ENCODE data around the gene VASP. TPM values are rescaled to one million over a fixed set of nuclear protein-coding genes. Genes with fewer than 3 reads are reported as not detected.
A peak's percentile ranks its signal among the peaks of the same experiment; 100 is the strongest.

VASP gene
- total RNA-seq, 6 experiments from 2014 or later: 19.4 to 64.1 (median 30.6) TPM

DNA sequence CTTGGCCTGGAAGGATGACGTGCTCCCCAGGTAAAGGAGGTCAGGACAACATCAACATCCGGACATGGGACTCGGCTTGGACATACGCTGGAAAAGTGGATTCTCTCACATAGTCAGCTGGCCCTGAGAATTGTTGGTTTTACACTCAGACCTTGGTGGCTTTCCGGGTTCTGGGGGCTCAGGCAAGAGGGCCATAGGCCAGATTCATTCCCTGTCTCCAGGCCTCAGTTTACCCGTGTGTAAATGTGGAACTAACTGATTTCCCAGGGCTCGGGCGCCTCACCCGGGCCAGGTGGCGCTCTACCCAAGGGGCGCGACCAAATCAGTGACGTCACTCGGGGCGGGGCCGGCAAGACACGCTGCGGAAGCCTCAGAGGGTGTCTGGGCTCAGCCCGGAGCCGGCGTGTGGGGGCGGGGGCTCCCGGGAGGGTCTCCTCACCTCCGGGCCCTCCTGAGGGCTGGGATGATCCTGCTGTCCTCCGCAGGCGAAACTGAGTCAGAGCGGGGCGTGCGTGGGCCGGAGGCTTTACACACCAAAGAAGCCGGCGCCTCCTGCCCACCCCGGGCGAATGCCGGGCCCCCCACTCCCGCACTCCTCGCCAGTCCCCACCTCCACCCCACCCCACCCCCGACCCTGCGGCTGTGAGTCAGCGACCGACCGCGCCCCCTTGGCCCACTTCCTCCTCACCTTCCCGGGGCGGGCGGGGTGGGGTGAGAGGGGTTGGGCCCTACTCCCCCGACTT is 862 bp upstream of the VASP start:
- intact Hi-C loops (cut with DNase I): no loop called here
- Histone ChIP-seq H3K4me1 (peaks cover 0 to 15% (median 7%) of the 10 kb centered on the region in 4 donors), H3K9me3 (no peaks in the 10 kb centered on the region), H3K27me3 (no peaks in the 10 kb centered on the region), H3K27ac (peak overlapping the region; percentile 85 to 92 (median 90)), H3K36me3 (no peaks in the 10 kb centered on the region), H3K4me3 (peak overlapping the region; percentile 99 to 100 (median 100))
- ATAC-seq (peak; percentile 79 to 85 (median 84)), DNase-seq (peak; percentile 98)
- TF ChIP-seq POLR2A (IDR thresholded peaks at IDR 0.05) (peak; percentile 88), CTCF (IDR thresholded peaks at IDR 0.05) (peak; percentile 19 to 60 (median 48))
- 0% methylated on average over 6 of the region's 47 CpGs for WGBS (ENCODE audit: insufficient coverage, low coverage, low lambda C conversion rate, missing lambda C conversion rate)

DNA sequence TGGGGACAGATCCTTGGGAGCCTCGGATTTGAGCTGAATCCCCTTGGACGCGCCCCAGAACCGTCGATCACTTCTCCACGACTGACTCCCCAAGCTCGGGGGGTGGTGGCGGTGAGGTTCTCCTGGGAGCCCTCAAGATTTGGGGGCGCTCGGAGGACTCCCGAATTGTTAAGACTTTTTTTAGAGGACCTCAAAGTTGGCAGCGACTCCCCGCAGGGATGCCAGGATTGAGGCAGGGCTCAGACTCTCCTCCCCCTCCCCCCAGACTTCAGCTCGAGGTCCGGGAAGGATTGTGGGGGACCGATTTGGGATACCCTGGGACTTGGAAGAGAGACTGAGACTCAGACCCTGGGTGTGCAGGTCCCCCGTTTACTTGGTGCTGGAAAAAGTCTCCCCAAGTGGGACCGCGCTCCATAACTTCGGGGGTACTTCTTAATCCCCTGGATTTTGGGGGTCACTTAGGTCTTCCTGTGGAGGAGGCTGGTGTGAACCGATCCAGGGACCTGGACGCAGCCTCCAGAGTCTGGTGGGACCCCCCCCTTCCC is 665 bp downstream of the VASP start:
- peak overlapping the region; percentile 85 to 92 (median 90) for H3K27ac ChIP-seq
- DNase-seq (peak in 1 of 3 donors; percentile 69), ATAC-seq (no peak)
- TF ChIP-seq CTCF (IDR thresholded peaks at IDR 0.05): no peak
- TF ChIP-seq POLR2A (IDR thresholded peaks at IDR 0.05): no peak
- intact Hi-C loops (cut with DNase I): no loop called here
- no peaks in the 10 kb centered on the region for H3K27me3 ChIP-seq
- peak overlapping the region; percentile 99 to 100 (median 100) for H3K4me3 ChIP-seq
- no peaks in the 10 kb centered on the region for H3K36me3 ChIP-seq
- no peaks in the 10 kb centered on the region for H3K9me3 ChIP-seq
- WGBS (ENCODE audit: insufficient coverage, low coverage, low lambda C conversion rate, missing lambda C conversion rate): 5% methylated on average over 3 of the region's 22 CpGs
- H3K4me1 ChIP-seq: peaks cover 0 to 15% (median 7%) of the 10 kb centered on the region in 4 donors

GRCh38 chr19:45508417-45508860 is 1.2 kb downstream of the VASP start:
- Histone ChIP-seq H3K4me3 (peak overlapping the region; percentile 99 to 100 (median 100)), H3K27me3 (no peaks in the 10 kb centered on the region), H3K27ac (peak overlapping the region; percentile 85 to 92 (median 90)), H3K9me3 (no peaks in the 10 kb centered on the region), H3K36me3 (no peaks in the 10 kb centered on the region), H3K4me1 (peaks cover 0 to 15% (median 7%) of the 10 kb centered on the region in 4 donors)
- DNase-seq (peak in 2 of 3 donors; percentile 72 to 75), ATAC-seq (peak in 3 of 4 donors; percentile 2 to 5 (median 3))
- WGBS (ENCODE audit: insufficient coverage, low coverage, low lambda C conversion rate, missing lambda C conversion rate): 0% methylated on average over 1 of the region's 26 CpGs
- intact Hi-C loops (cut with DNase I): no loop called here
- TF ChIP-seq POLR2A (IDR thresholded peaks at IDR 0.05): no peak
- TF ChIP-seq CTCF (IDR thresholded peaks at IDR 0.05): no peak

- intact Hi-C loops (cut with DNase I): no loop called here
- peaks cover 0 to 20% (median 10%) of the 10 kb centered on the region in 4 donors for H3K4me1 ChIP-seq
- DNase-seq (peak; percentile 76 to 82 (median 80)), ATAC-seq (peak; percentile 21 to 57 (median 42))
- peak overlapping the region; percentile 99 to 100 (median 100) for H3K4me3 ChIP-seq
- TF ChIP-seq POLR2A (IDR thresholded peaks at IDR 0.05): no peak
- TF ChIP-seq CTCF (IDR thresholded peaks at IDR 0.05): peak in 1 of 4 donors; percentile 12
- H3K27ac ChIP-seq: peak overlapping the region; percentile 85 to 92 (median 90)
- no peaks in the 10 kb centered on the region for H3K9me3 ChIP-seq
- no peaks in the 10 kb centered on the region for H3K27me3 ChIP-seq
- no peaks in the 10 kb centered on the region for H3K36me3 ChIP-seq
- under 1% methylated on average over 19 of the region's 28 CpGs for WGBS (ENCODE audit: insufficient coverage, low coverage, low lambda C conversion rate, missing lambda C conversion rate)
These were observed 1.8 kb downstream of the VASP start for GRCh38 chr19:45508861-45509691.

All from right lobe of liver (tissue), 6 donors.